ENCODE data around the gene EFNA3.

- no peak for TF ChIP-seq CTCF (conservative IDR thresholded peaks at IDR 0.05; ENCODE audit: low read depth, low read length)
- TF ChIP-seq EZH2 (IDR thresholded peaks at IDR 0.05; ENCODE audit: low read length, unreplicated experiment), result no peak
These were observed 28.9 kb downstream of the EFNA3 start for GRCh38 chr1:155107309-155108264.

Data from PC-3 (cell line).